SU-DHL-6 (cell line): ENCODE measurements around the gene HIVEP1.

ENCODE experiments used
- CTCF ChIP-seq: fragments of 200-600 bp; sonication (generic); IDR thresholded peaks from one replicate; pipeline ENCODE4 v1.5.1; 2017; ENCODE audit warnings: antibody characterized with exemption, mild to moderate bottlenecking, low read length, moderate library complexity; ENCODE audit not compliant: insufficient read depth, poor library complexity, severe bottlenecking
- EZH2phosphoT487 ChIP-seq: fragments of 200-600 bp; sonication (generic), shearing (Covaris generic); conservative IDR thresholded peaks from 2 replicates; pipeline ENCODE4 v1.6.1; 2018; ENCODE audit warnings: mild to moderate bottlenecking, antibody characterized with exemption, low read length, moderate library complexity, mixed read lengths

- TF ChIP-seq CTCF, result no peak
- TF ChIP-seq EZH2phosphoT487, result no peak
These were observed 178.1 kb downstream of the HIVEP1 start for GRCh38 chr6:12190252-12190651.
